WTC11 (cell line): ENCODE measurements around the gene BORCS5. TPM values are rescaled to one million over a fixed set of nuclear protein-coding genes. Genes with fewer than 3 reads are reported as not detected.

Experiments
- ATAC-seq: fragments of 200-7000 bp; cut with Tn5 transposase; 2 replicates; pipeline ENCODE4 v1.10.0; 2021; ENCODE audit warnings: mild to moderate bottlenecking, moderate library complexity
- CTCF ChIA-PET: fragments of 300-600 bp; sonication (Branson Sonifier 250); formaldehyde crosslinking; loops from one replicate; lab custom pipeline; 2021; ENCODE audit warnings: antibody characterized with exemption; lab: Charles Lee
- POLR2A ChIA-PET: fragments of 350-600 bp; sonication (Branson Sonifier 250); formaldehyde crosslinking; loops from one replicate; lab custom pipeline; 2021; ENCODE audit warnings: antibody characterized with exemption; lab: Charles Lee
- DNase-seq: peaks from one replicate; pipeline ENCODE4 v3.0.0; 2021; ENCODE audit warnings: low spot score
- H3K27ac Mint-ChIP-seq: 2 replicates; pipeline ENCODE4 v1.8.0; 2021; ENCODE audit warnings: mixed read lengths
- H3K27me3 Mint-ChIP-seq: 2 replicates; pipeline ENCODE4 v1.8.0; 2021; ENCODE audit warnings: low read depth, mild to moderate bottlenecking, moderate library complexity, mixed read lengths
- H3K36me3 Mint-ChIP-seq: 2 replicates; pipeline ENCODE4 v1.8.0; 2021; ENCODE audit warnings: mixed read lengths
- H3K4me1 Mint-ChIP-seq: 2 replicates; pipeline ENCODE4 v1.8.0; 2022; ENCODE audit warnings: mixed read lengths
- H3K4me3 Mint-ChIP-seq: 2 replicates; pipeline ENCODE4 v1.8.0; 2021; ENCODE audit warnings: mild to moderate bottlenecking, moderate library complexity, mixed read lengths
- H3K9me3 Mint-ChIP-seq: 2 replicates; pipeline ENCODE4 v1.8.0; 2021; ENCODE audit warnings: mixed read lengths
- ATF1 ChIP-seq: sonication (generic); formaldehyde crosslinking; IDR thresholded peaks from 2 replicates; pipeline ENCODE4 v1.8.1; 2023; ENCODE audit warnings: mild to moderate bottlenecking, moderate library complexity, missing genetic modification reagents
- ATF2 ChIP-seq: sonication (generic); formaldehyde crosslinking; IDR thresholded peaks from 2 replicates; pipeline ENCODE4 v1.8.1; 2022; ENCODE audit warnings: low read depth, missing genetic modification reagents, borderline replicate concordance
- ATF3 ChIP-seq: sonication (generic); formaldehyde crosslinking; conservative IDR thresholded peaks from 2 replicates; pipeline ENCODE4 v1.8.1; 2022; ENCODE audit warnings: mild to moderate bottlenecking, missing genetic modification reagents
- CREM ChIP-seq: sonication (generic); formaldehyde crosslinking; IDR thresholded peaks from 2 replicates; pipeline ENCODE4 v1.8.1; 2022; ENCODE audit warnings: mild to moderate bottlenecking, missing genetic modification reagents, moderate library complexity
- E2F1 ChIP-seq: sonication (generic); formaldehyde crosslinking; IDR thresholded peaks from 2 replicates; pipeline ENCODE4 v1.8.0; 2022; ENCODE audit warnings: mild to moderate bottlenecking, missing genetic modification reagents
- ELF4 ChIP-seq: sonication (generic); formaldehyde crosslinking; IDR thresholded peaks from 2 replicates; pipeline ENCODE4 v1.8.1; 2022; ENCODE audit warnings: low read depth, mild to moderate bottlenecking, moderate library complexity, missing genetic modification reagents
- ESRRA ChIP-seq: sonication (generic); formaldehyde crosslinking; IDR thresholded peaks from 2 replicates; pipeline ENCODE4 v1.8.1; 2022; ENCODE audit warnings: mild to moderate bottlenecking, missing genetic modification reagents, borderline replicate concordance
- IRF2 ChIP-seq: sonication (generic); formaldehyde crosslinking; IDR thresholded peaks from 2 replicates; pipeline ENCODE4 v1.8.0; 2022; ENCODE audit warnings: low read depth, missing genetic modification reagents, borderline replicate concordance
- NFE2L1 ChIP-seq: sonication (generic); formaldehyde crosslinking; IDR thresholded peaks from 2 replicates; pipeline ENCODE4 v1.8.1; 2023; ENCODE audit warnings: missing genetic modification reagents
- NR2C2 ChIP-seq: sonication (generic); formaldehyde crosslinking; IDR thresholded peaks from 2 replicates; pipeline ENCODE4 v1.8.0; 2022; ENCODE audit warnings: mild to moderate bottlenecking, missing genetic modification reagents
- NR3C1 ChIP-seq: sonication (generic); formaldehyde crosslinking; conservative IDR thresholded peaks from 2 replicates; pipeline ENCODE4 v1.8.1; 2023; ENCODE audit warnings: low read depth, mild to moderate bottlenecking, missing genetic modification reagents
- OVOL2 ChIP-seq: fragments of 250-450 bp; sonication (Bioruptor Pico); IDR thresholded peaks from 2 replicates; pipeline ENCODE4 v1.9.0; 2021; ENCODE audit warnings: mild to moderate bottlenecking, borderline replicate concordance
- STAT6 ChIP-seq: sonication (generic); formaldehyde crosslinking; conservative IDR thresholded peaks from 2 replicates; pipeline ENCODE4 v1.8.1; 2023; ENCODE audit warnings: mild to moderate bottlenecking, low read depth, missing genetic modification reagents, moderate library complexity
- ZNF121 ChIP-seq: sonication (generic); formaldehyde crosslinking; IDR thresholded peaks from 2 replicates; pipeline ENCODE4 v1.8.0; 2023; ENCODE audit warnings: missing genetic modification reagents
- ZNF138 ChIP-seq: sonication (generic); formaldehyde crosslinking; conservative IDR thresholded peaks from 2 replicates; pipeline ENCODE4 v1.8.1; 2022; ENCODE audit warnings: mild to moderate bottlenecking, moderate library complexity, missing genetic modification reagents
- ZNF263 ChIP-seq: sonication (generic); formaldehyde crosslinking; IDR thresholded peaks from 2 replicates; pipeline ENCODE4 v1.8.1; 2022; ENCODE audit warnings: low read depth, mild to moderate bottlenecking, moderate library complexity, missing genetic modification reagents
- ZNF416 ChIP-seq: fragments of 250-450 bp; sonication (Bioruptor Pico); IDR thresholded peaks from 2 replicates; pipeline ENCODE4 v1.9.0; 2021; ENCODE audit warnings: mild to moderate bottlenecking, inconsistent platforms
- ZNF425 ChIP-seq: fragments of 250-450 bp; sonication (Bioruptor Pico); conservative IDR thresholded peaks from 2 replicates; pipeline ENCODE4 v1.9.0; 2021; ENCODE audit warnings: mild to moderate bottlenecking
- ZNF512 ChIP-seq: sonication (generic); formaldehyde crosslinking; IDR thresholded peaks from 2 replicates; pipeline ENCODE4 v1.8.1; 2022; ENCODE audit warnings: missing genetic modification reagents, borderline replicate concordance
- ZNF532 ChIP-seq: fragments of 250-450 bp; sonication (Bioruptor Pico); IDR thresholded peaks from 2 replicates; pipeline ENCODE4 v1.9.0; 2021; ENCODE audit warnings: mild to moderate bottlenecking, borderline replicate concordance
- total RNA-seq: library from RNA; stranded (reverse); gene quantifications from 3 replicates; pipeline ENCODE4 v1.2.3, GENCODE V29; 2021
- TF ChIP-seq, protein P1 (sequence below): sonication (generic); formaldehyde crosslinking; IDR thresholded peaks from 2 replicates; pipeline ENCODE4 v1.8.0; 2022; ENCODE audit warnings: mild to moderate bottlenecking, missing genetic modification reagents

Gene BORCS5
- total RNA-seq, 1 experiment from 2014 or later = 16.4 TPM

DNA sequence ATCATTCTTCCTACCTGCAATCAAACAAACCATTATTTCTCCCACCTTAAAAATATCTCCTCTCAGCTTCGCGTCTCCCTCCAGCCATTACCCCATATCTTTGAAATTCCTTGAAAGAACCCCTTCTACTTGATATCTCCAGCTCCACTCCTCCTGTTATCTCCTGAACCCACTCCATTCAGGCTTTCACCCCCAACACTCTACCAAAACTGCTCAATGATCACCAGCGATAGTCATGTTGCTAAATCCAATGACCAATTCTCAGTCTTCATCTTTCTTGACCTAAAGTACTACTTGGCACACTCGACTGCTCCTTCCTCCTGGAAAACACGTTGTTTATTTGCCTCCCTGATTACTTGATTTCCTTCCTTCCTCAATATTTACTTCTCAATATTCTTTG, 135.7 kb downstream of the BORCS5 start:
- ATAC-seq = no peak
- peaks cover 9% of the 10 kb centered on the region; the same call in 1 of the 2 replicates for H3K4me1 Mint-ChIP-seq
- H3K27ac Mint-ChIP-seq = no peak overlapping the region
- H3K27me3 Mint-ChIP-seq = no peaks in the 10 kb centered on the region
- POLR2A ChIA-PET = no interaction called here
- CTCF ChIA-PET = no interaction called here
- H3K36me3 Mint-ChIP-seq = no peaks in the 10 kb centered on the region
- no peak overlapping the region for H3K4me3 Mint-ChIP-seq
- H3K9me3 Mint-ChIP-seq = no peaks in the 10 kb centered on the region
- no peak for DNase-seq
- TF ChIP-seq ATF2 (CRISPR knock-in tag) (no peak), NR3C1 (no peak), ZNF138 (CRISPR knock-in tag) (no peak), OVOL2 (CRISPR knock-in tag) (no peak), NFE2L1 (CRISPR knock-in tag) (no peak), ZNF512 (CRISPR knock-in tag) (no peak), ZNF263 (CRISPR knock-in tag) (no peak), E2F1 (CRISPR knock-in tag) (no peak)
- TF ChIP-seq, all 79 proteins: peak for 0

DNA sequence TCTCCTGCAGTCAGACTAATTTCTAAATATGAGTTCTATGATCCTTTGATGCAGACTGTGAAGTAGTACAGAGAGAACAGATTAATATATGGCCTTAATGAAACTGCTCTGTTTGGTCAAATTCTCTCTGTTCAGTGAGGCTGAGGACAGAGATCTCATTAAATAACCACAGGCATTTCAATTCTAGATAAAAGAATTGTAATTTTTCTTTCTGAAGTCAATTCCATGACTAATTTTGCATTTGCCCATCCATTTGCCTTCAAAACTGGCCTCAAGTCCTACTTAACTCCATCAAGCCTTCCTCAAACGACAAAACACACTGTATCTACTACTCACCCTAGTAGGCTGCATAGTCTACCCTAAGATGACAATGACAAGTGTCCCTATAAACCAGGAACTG, 138.7 kb downstream of the BORCS5 start:
- CTCF ChIA-PET = interaction anchor here (1.4 kb wide), 1 partner anchor 8 kb away, joined by 7 read pairs; no protein-coding TSS in a partner anchor
- POLR2A ChIA-PET = no interaction called here
- H3K27ac Mint-ChIP-seq = no peak overlapping the region

GRCh38 chr12:12498210-12498609, 141.3 kb downstream of the BORCS5 start:
- Mint-ChIP-seq H3K27me3 (no peaks in the 10 kb centered on the region), H3K4me1 (peaks cover 37% of the 10 kb centered on the region), H3K9me3 (no peaks in the 10 kb centered on the region), H3K27ac (no peak overlapping the region), H3K36me3 (no peaks in the 10 kb centered on the region; the same call in 1 of the 2 replicates), H3K4me3 (no peak overlapping the region)
- DNase-seq = no peak
- no peak for ATAC-seq
- POLR2A ChIA-PET = no interaction called here
- CTCF ChIA-PET = no interaction called here
- TF ChIP-seq ZNF532 (CRISPR knock-in tag) (no peak), ATF3 (CRISPR knock-in tag) (no peak), ZNF425 (no peak), ELF4 (no peak), ESRRA (CRISPR knock-in tag) (no peak), IRF2 (no peak), STAT6 (no peak)

More for the DNA sequence above, 138.7 kb downstream of the BORCS5 start:
- Mint-ChIP-seq H3K36me3 (no peaks in the 10 kb centered on the region; the same call in 1 of the 2 replicates), H3K27me3 (no peaks in the 10 kb centered on the region), H3K4me3 (no peak overlapping the region), H3K9me3 (no peaks in the 10 kb centered on the region), H3K4me1 (peaks cover 17% of the 10 kb centered on the region)
- ATAC-seq (no peak), DNase-seq (no peak)
- no peak for TF ChIP-seq OVOL2 (CRISPR knock-in tag)
- no peak for TF ChIP-seq ATF1 (CRISPR knock-in tag)
- no peak for TF ChIP-seq CREM
- TF ChIP-seq, protein P1, sequence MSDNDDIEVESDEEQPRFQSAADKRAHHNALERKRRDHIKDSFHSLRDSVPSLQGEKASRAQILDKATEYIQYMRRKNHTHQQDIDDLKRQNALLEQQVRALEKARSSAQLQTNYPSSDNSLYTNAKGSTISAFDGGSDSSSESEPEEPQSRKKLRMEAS (CRISPR knock-in tag) = no peak
- no peak for TF ChIP-seq ZNF416
- no peak for TF ChIP-seq ZNF121 (CRISPR knock-in tag)
- no peak for TF ChIP-seq NR2C2 (CRISPR knock-in tag)
